A549 treated with ZK216348 at 1 μM for 4 hours (cell line): Measurements from ENCODE around the gene CDC42BPB. TPM values are rescaled to one million over a fixed set of nuclear protein-coding genes. Genes with fewer than 3 reads are reported as not detected.

ENCODE experiments used
- total RNA-seq: library from RNA; stranded (reverse); fragments of 200-300 nt; extraction: Qiagen RNA extraction; gene quantifications from 5 replicates; pipeline ENCODE4 v1.2.3, GENCODE V29; 2022; ENCODE audit warnings: low read depth

CDC42BPB gene, protein sequence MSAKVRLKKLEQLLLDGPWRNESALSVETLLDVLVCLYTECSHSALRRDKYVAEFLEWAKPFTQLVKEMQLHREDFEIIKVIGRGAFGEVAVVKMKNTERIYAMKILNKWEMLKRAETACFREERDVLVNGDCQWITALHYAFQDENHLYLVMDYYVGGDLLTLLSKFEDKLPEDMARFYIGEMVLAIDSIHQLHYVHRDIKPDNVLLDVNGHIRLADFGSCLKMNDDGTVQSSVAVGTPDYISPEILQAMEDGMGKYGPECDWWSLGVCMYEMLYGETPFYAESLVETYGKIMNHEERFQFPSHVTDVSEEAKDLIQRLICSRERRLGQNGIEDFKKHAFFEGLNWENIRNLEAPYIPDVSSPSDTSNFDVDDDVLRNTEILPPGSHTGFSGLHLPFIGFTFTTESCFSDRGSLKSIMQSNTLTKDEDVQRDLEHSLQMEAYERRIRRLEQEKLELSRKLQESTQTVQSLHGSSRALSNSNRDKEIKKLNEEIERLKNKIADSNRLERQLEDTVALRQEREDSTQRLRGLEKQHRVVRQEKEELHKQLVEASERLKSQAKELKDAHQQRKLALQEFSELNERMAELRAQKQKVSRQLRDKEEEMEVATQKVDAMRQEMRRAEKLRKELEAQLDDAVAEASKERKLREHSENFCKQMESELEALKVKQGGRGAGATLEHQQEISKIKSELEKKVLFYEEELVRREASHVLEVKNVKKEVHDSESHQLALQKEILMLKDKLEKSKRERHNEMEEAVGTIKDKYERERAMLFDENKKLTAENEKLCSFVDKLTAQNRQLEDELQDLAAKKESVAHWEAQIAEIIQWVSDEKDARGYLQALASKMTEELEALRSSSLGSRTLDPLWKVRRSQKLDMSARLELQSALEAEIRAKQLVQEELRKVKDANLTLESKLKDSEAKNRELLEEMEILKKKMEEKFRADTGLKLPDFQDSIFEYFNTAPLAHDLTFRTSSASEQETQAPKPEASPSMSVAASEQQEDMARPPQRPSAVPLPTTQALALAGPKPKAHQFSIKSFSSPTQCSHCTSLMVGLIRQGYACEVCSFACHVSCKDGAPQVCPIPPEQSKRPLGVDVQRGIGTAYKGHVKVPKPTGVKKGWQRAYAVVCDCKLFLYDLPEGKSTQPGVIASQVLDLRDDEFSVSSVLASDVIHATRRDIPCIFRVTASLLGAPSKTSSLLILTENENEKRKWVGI (N-terminal part only)
- 53.5 to 92.4 TPM (median 79.4 TPM) in 5 replicates for total RNA-seq

DNA sequence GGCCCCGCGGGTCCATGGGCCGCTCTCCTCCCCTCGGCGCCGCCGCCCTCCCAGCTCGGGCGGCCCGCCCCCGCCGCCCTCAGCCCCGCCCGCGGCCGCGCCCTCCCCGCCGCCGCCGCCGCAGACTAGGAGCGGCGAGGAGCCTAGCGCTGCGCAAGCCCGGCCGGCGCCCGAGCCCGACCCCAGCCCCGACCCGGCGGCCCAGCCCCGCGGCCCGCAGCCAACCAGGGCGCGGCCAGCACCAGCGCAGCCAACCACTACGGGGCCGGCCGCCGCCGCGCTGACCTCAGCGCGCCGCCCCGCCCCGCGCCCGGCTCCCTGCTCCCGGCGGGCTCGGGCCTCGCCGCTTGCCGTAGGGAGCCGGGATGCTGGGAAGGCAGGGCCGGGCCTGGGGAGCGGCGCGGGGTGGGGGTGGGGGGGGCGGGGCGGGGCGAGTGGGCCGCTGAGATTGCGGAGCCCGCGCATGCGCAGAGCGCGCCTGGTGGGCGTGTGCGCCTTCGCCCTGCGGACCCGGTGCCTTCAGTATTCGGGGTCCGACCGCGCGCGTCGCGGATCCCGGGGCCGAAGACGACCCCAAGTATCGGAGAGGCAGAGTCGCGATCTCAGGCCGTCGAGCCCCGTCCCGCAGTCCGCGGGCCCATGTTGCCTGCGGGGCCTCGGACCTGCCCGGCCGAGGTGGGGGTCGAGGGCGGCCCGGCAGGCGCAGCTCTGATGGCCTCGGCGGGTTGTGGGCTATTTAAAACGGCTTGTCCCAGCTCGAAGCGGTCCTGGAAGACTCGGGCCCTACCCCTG is at the start of gene CDC42BPB:
TSS of gene CDC42BPB (minus strand) at position 178 of the 792 bp plus-strand sequence. CDS start 376 bp downstream, outside the sequence.

DNA sequence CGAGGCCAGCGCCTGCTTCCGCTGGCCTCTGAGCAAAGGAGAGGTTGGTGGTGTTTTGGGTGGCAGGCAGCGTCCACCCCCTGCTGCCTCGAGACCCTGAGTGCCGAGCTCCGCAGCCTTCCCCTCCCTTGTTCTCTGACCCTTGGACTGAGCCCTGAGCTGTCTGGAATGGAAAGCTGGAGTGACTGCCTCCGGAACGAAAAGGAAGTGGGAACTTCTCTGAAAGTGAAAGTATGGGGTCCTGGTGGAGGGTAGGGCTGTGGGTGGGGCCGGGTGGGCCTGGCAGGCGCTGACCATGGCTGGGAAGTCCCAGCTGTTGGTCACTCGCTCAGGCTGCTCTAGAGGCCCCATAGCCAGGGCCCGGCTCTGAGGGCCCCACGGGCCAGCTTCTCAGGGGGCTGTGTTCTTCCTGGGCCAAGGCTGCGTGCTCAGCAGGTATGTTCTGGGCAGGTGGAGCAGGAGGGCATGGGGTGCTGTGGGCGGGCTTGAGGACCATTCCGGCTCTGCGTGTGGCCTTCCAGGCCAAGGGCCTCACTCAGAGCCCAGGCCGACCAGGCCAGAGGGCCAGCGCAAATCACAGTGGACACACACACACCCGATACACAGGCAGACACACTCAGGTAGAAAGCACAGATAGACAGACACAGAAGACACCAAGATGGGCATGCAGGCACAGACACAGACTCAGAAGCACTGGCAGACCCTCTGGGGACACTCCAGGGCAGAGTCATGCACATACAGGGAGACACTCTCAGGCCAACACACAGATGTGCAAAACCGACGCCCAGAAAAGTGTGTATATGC is 37.3 kb upstream of the CDC42BPB start, which contains the start of gene EXOC3L4:
TSS of gene EXOC3L4 (plus strand) at position 320 of the 804 bp plus-strand sequence. CDS start 5,495 bp downstream, outside the sequence.

DNA sequence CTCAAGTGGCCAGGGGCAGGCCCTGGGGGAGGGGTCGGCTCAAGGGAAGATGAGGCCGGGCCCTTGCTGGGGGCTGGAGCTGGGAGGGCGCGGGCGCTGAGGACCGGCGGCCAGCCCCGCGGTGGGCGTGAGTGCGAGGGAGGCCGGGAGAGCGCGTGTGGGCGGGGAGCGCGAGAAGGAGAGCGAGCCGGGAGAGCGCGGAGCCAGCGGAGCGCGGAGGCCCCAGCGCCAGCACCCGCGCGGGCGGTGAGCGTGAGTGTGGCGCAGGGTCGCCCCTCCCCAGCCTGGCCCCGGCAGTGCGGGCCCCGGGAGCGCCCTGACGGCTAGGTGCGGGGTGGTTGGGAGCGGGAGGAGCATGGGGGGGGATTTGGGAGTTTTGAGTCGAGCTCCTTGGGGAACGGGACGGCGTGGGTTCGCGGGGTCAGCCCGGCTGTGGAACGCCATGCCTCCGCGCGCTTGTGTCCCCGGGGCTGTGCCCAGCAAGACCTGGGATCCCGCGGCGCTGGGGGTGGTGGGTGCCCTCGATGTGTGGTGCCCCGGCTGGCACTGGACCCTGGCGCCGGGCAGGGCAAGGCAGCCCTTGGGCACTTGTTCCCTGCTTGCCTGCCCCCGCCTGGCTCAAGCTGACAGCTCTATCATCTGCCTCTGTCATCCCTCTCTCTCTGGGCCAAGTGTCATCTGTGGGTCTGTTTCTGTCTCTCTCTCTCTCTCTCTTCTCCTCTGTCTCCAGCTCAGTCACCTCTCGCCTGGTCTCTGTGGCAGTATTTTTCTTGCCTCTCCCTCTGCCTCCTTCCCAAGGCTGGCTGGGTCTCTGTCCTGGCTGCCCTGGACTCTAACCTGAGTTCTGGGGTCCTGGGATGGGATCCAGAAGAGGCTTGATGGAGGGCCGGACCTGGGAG is 26.9 kb upstream of the CDC42BPB start, which contains the start of gene LBHD2:
TSS of gene LBHD2 (plus strand) at position 190 of the 899 bp plus-strand sequence. CDS start 1,803 bp downstream, outside the sequence.

DNA sequence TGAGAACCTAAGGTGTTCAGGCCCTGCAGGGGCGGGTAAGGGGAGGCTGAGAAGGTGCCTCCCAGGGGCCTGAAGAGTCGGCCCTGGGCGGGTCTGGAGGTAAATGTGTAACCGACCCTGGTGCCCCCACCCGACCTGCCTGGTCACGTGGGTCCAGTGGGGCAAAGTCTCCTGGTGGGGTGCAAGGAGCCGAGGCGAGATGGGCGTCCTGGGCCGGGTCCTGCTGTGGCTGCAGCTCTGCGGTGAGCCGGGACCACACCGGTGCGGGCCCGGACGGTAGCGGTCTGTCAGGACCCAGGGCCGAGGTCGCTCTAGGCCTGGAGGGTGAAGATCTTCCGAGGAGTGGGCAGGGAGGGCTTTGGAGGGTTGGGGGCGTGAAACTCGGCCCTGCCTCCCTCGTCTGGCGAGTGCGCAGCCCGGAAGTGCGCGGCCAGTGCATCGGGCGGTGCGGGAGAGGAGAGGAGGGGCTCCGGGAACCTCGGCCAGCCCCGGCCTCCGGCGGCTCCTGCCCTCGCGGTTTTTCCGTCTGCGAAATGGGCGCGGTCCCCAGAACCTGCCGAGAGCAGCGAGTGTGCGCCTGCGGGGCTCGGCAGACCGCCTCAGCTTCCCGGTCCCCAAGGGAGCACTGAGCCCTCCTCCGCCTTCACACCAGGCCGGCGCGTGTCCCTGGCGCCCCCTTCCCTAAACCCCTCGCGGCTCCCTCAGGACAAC is 134.7 kb downstream of the CDC42BPB start, which contains the start of gene AMN:
TSS of gene AMN (plus strand) at position 174 of the 711 bp plus-strand sequence. CDS start at position 200, 26 bp downstream.

Other genes with a start within 250 kb of the CDC42BPB start
- 0.21 to 0.55 TPM (median 0.40 TPM) in 5 replicates for gene AMN, start 134.9 kb downstream of the CDC42BPB start, total RNA-seq
- 0.50 TPM in 1 of 5 replicates, not detected in the others for gene LBHD2, start 26.7 kb upstream of the CDC42BPB start, total RNA-seq
- gene EXOC3L4, start 37.2 kb upstream of the CDC42BPB start, total RNA-seq, result 1.0 to 1.8 TPM (median 1.7 TPM) in 5 replicates
- 245 to 387 TPM (median 358 TPM) in 5 replicates for gene TNFAIP2, start 65.9 kb upstream of the CDC42BPB start, total RNA-seq